ENCODE results near the gene FSD1.

FSD1 gene

GRCh38 chr19:4320419-4320818, 16.0 kb downstream of the FSD1 start:
- no peak for DNase-seq

- no peak for DNase-seq
Observed at GRCh38 chr19:4322942-4323665, 18.7 kb downstream of the FSD1 start.

GRCh38 chr19:4323692-4324091, 19.3 kb downstream of the FSD1 start:
- no peak for DNase-seq

GRCh38 chr19:4324228-4324627, 19.8 kb downstream of the FSD1 start:
- DNase-seq: no peak

GRCh38 chr19:4326215-4326836, 21.9 kb downstream of the FSD1 start:
- DNase-seq: no peak

GRCh38 chr19:4326837-4327251, 22.4 kb downstream of the FSD1 start:
- DNase-seq: no peak

GRCh38 chr19:4327252-4327876, 23.0 kb downstream of the FSD1 start:
- DNase-seq: peak in 3 of 4 experiments; percentile 45 to 57 (median 55)

- DNase-seq: no peak
Observed at GRCh38 chr19:4327877-4328242, 23.5 kb downstream of the FSD1 start.

GRCh38 chr19:4328243-4328990, 24.0 kb downstream of the FSD1 start:
- peak; percentile 94 to 99 (median 94) for DNase-seq

GRCh38 chr19:4328991-4329681, 24.7 kb downstream of the FSD1 start:
- DNase-seq: peak in 2 of 4 experiments; percentile 32 to 38

GRCh38 chr19:4329858-4330257, 25.5 kb downstream of the FSD1 start:
- DNase-seq: no peak

- no peak for DNase-seq
Observed at GRCh38 chr19:4334929-4335570, 30.7 kb downstream of the FSD1 start.

GRCh38 chr19:4337906-4338440, 33.6 kb downstream of the FSD1 start:
- no peak for DNase-seq

- DNase-seq: peak in 2 of 4 experiments; percentile 8 to 34
Observed at GRCh38 chr19:4338441-4339355, 34.3 kb downstream of the FSD1 start, which contains the start of gene STAP2. Gene STAP2 (minus strand): TSS chr19:4338827. CDS start chr19:4338753, 74 bp downstream.

GRCh38 chr19:4342314-4342614, 37.9 kb downstream of the FSD1 start:
- DNase-seq: no peak

- DNase-seq: peak; percentile 82 to 87 (median 84)
Observed at GRCh38 chr19:4342615-4343369, 38.4 kb downstream of the FSD1 start.

GRCh38 chr19:4343370-4344307, 39.2 kb downstream of the FSD1 start, which contains the start of gene MPND:
Gene MPND (plus strand): TSS chr19:4343562. CDS start chr19:4343594, 32 bp downstream.
- DNase-seq: peak; percentile 77 to 94 (median 85)

GRCh38 chr19:4345342-4346019, 41.1 kb downstream of the FSD1 start:
- DNase-seq: no peak

Measured in activated naive CD4-positive, alpha-beta T cell (primary cell).